Endothelial cell of umbilical vein (primary cell): ENCODE results near the gene ARHGAP42. TPM values are rescaled to one million over a fixed set of nuclear protein-coding genes. Genes with fewer than 3 reads are reported as not detected.

ENCODE experiments used
- BruUV-seq: library from RNA; stranded (reverse); fragments of 400-500 nt; replicated peaks from 2 replicates; lab custom pipeline; 2021; lab: Mats Ljungman, UMichigan
- CTCF ChIA-PET: fragments of 300-600, 350-600 bp; sonication (Branson Sonifier 250); formaldehyde crosslinking; loops from one replicate; lab custom pipeline; 2021; ENCODE audit warnings: antibody characterized with exemption, inconsistent platforms; lab: Charles Lee
- POLR2A ChIA-PET: fragments of 300-600, 350-600 bp; sonication (Branson Sonifier 250); formaldehyde crosslinking; loops from one replicate; lab custom pipeline; 2021; ENCODE audit warnings: antibody characterized with exemption, inconsistent platforms; lab: Charles Lee
- DNase-seq: peaks from one replicate; pipeline ENCODE4 v3.0.0-alpha.2; 2011; ENCODE audit warnings: low read depth, low spot score
- FAIRE-seq: peaks from 2 replicates; lab custom pipeline; 2011; peaks lifted over from hg19 to GRCh38; lab: Jason Lieb, UNC
- H2AFZ ChIP-seq: 2 replicates; pipeline ENCODE4 v1.6.0; 2012; ENCODE audit warnings: low read depth, low read length, control low read depth, inconsistent platforms
- H3K27ac ChIP-seq: 2 replicates; pipeline ENCODE4 v1.5.1; 2011; ENCODE audit warnings: low read depth, mild to moderate bottlenecking, control low read depth, low read length, moderate library complexity; ENCODE audit not compliant: insufficient read depth
- H3K27me3 ChIP-seq, 2 experiments: 2 replicates each; pipeline versions ENCODE4 v1.6.0 to v1.6.1; 2011; ENCODE audit warnings: low read length in 2 of 2, mixed read lengths in 1 of 2; ENCODE audit not compliant: control insufficient read depth in 2 of 2, insufficient read depth in 2 of 2
- H3K36me3 ChIP-seq, 2 experiments: 2 replicates in 1 of 2; 3 replicates in 1 of 2; pipeline ENCODE4 v1.5.1; 2011; ENCODE audit warnings: low read length in 2 of 2, mild to moderate bottlenecking in 1 of 2, moderate library complexity in 1 of 2; ENCODE audit not compliant: control insufficient read depth in 2 of 2, insufficient read depth in 2 of 2; ENCODE audit errors: extremely low read depth in 1 of 2
- H3K4me1 ChIP-seq: 3 replicates; pipeline ENCODE4 v1.5.1; 2011; ENCODE audit warnings: mild to moderate bottlenecking, low read length; ENCODE audit not compliant: control insufficient read depth, insufficient read depth; ENCODE audit errors: extremely low read depth
- H3K4me2 ChIP-seq: 2 replicates; pipeline ENCODE4 v1.6.1; 2011; ENCODE audit warnings: low read length, control low read depth, mixed read lengths; ENCODE audit not compliant: insufficient read depth
- H3K4me3 ChIP-seq, 3 experiments: fragments of 200-600 bp in 1 of 3; sonication (generic), shearing (Covaris generic) in 1 of 3; replicated peaks in 1 of 3; 2 replicates each; pipeline ENCODE4 v1.5.1; 2011 to 2016; ENCODE audit warnings: control low read depth in 3 of 3, low read length in 3 of 3, mild to moderate bottlenecking in 2 of 3, inconsistent platforms in 1 of 3, low read depth in 1 of 3, moderate library complexity in 1 of 3; ENCODE audit not compliant: insufficient read depth in 1 of 3
- H3K79me2 ChIP-seq: 2 replicates; pipeline ENCODE4 v1.6.0; 2012; ENCODE audit warnings: low read length, inconsistent platforms; ENCODE audit not compliant: control insufficient read depth, insufficient read depth
- H3K9ac ChIP-seq: replicated peaks from 2 replicates; pipeline ENCODE3; 2011; ENCODE audit warnings: low read length, control low read depth; ENCODE audit not compliant: insufficient read depth; ENCODE audit errors: extremely low read depth
- H3K9me1 ChIP-seq: replicated peaks from 3 replicates; pipeline ENCODE4 v1.6.0; 2011; ENCODE audit warnings: mild to moderate bottlenecking, low read length; ENCODE audit not compliant: control insufficient read depth, insufficient read depth; ENCODE audit errors: extremely low read depth
- H3K9me3 ChIP-seq: replicated peaks from 2 replicates; pipeline ENCODE4 v1.5.1; 2012; ENCODE audit warnings: low read length, inconsistent platforms; ENCODE audit not compliant: control insufficient read depth, insufficient read depth
- H4K20me1 ChIP-seq: replicated peaks from 2 replicates; pipeline ENCODE3; 2011; ENCODE audit warnings: mild to moderate bottlenecking, low read length; ENCODE audit not compliant: control insufficient read depth, insufficient read depth; ENCODE audit errors: extremely low read depth
- EZH2 ChIP-seq: IDR thresholded peaks from 2 replicates; pipeline ENCODE4 v1.6.1; 2012; ENCODE audit warnings: borderline replicate concordance, low read depth, mild to moderate bottlenecking, moderate library complexity, low read length, inconsistent platforms; ENCODE audit not compliant: severe bottlenecking
- FOS ChIP-seq: IDR thresholded peaks from 2 replicates; pipeline ENCODE4 v1.6.1; 2011; ENCODE audit warnings: mild to moderate bottlenecking, low read length, moderate library complexity, borderline replicate concordance; ENCODE audit not compliant: insufficient read depth
- GATA2 ChIP-seq: IDR thresholded peaks from 2 replicates; pipeline ENCODE4 v1.7.0; 2011; ENCODE audit warnings: low read depth, mild to moderate bottlenecking, moderate library complexity, mixed read lengths, low read length; ENCODE audit not compliant: insufficient read length, insufficient read depth
- JUN ChIP-seq: IDR thresholded peaks from 2 replicates; pipeline ENCODE4 v1.6.1; 2011; ENCODE audit warnings: borderline replicate concordance, low read depth; ENCODE audit not compliant: insufficient read length, insufficient read depth
- MYC ChIP-seq: IDR thresholded peaks from one replicate; pipeline ENCODE4 v1.6.1; 2011; ENCODE audit warnings: mild to moderate bottlenecking, low read depth, low read length
- POLR2A ChIP-seq: IDR thresholded peaks from 2 replicates; pipeline ENCODE4 v1.6.1; 2012; ENCODE audit warnings: low read depth, mild to moderate bottlenecking, control low read depth, low read length
- POLR2AphosphoS5 ChIP-seq: IDR thresholded peaks from 2 replicates; pipeline ENCODE4 v1.6.1; 2012; ENCODE audit warnings: low read depth, mild to moderate bottlenecking, control low read depth, low read length, moderate library complexity; ENCODE audit not compliant: insufficient read depth
- dilution Hi-C: fragments of 300-500 bp; cut with MboI; formaldehyde crosslinking; loops from one replicate; pipeline ENCODE4 v1.15.0; 2019; ENCODE audit warnings: low sequenced_read_pairs; ENCODE audit not compliant: extremely low pct_ligation_motif_present
- intact Hi-C: fragments of 100-400 bp; cut with micrococcal nuclease; formaldehyde crosslinking; loops from one replicate; pipeline ENCODE4 v1.10.0; 2022
- polyA plus RNA-seq, 4 experiments: library from polyadenylated mRNA; depleted of rRNA in 3 of 4; stranded (reverse) in 3 of 4; unstranded in 1 of 4; fragments of >200 nt; gene quantifications; 2 replicates each; pipeline versions ENCODE4 v1.2.1 to v1.2.3, GENCODE V29; 2011 to 2012; ENCODE audit warnings: missing spikeins in 1 of 4
- total RNA-seq: library from RNA; stranded (reverse); gene quantifications from 2 replicates; pipeline ENCODE4 v1.2.3, GENCODE V29; 2021
- TF ChIP-seq, protein P1 (sequence below), 2 donors: IDR thresholded peaks; 1 replicate in 1 of 2; 2 replicates in 1 of 2; pipeline ENCODE4 v1.5.1; 2011; ENCODE audit warnings: low read length in 2 of 2, mild to moderate bottlenecking in 2 of 2, moderate library complexity in 2 of 2, control low read depth in 1 of 2, inconsistent platforms in 1 of 2, low read depth in 1 of 2; ENCODE audit not compliant: insufficient read depth in 1 of 2; ENCODE audit errors: extremely low read depth in 1 of 2
- TF ChIP-seq, protein P2 (sequence below): IDR thresholded peaks from 2 replicates; pipeline ENCODE4 v1.6.1; 2011; ENCODE audit not compliant: insufficient read depth, insufficient read length

The ARHGAP42 gene
- total and polyA plus RNA-seq, 2 donors (not counting 3 experiments of a cell fraction or from before 2014, with no cell fraction given) = 1.8 to 2.4 TPM

- TF ChIP-seq, protein P1, sequence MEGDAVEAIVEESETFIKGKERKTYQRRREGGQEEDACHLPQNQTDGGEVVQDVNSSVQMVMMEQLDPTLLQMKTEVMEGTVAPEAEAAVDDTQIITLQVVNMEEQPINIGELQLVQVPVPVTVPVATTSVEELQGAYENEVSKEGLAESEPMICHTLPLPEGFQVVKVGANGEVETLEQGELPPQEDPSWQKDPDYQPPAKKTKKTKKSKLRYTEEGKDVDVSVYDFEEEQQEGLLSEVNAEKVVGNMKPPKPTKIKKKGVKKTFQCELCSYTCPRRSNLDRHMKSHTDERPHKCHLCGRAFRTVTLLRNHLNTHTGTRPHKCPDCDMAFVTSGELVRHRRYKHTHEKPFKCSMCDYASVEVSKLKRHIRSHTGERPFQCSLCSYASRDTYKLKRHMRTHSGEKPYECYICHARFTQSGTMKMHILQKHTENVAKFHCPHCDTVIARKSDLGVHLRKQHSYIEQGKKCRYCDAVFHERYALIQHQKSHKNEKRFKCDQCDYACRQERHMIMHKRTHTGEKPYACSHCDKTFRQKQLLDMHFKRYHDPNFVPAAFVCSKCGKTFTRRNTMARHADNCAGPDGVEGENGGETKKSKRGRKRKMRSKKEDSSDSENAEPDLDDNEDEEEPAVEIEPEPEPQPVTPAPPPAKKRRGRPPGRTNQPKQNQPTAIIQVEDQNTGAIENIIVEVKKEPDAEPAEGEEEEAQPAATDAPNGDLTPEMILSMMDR (IDR thresholded peaks at IDR 0.05; ENCODE audit: extremely low read depth in 1 of 2, insufficient read depth in 1 of 2, low read depth in 1 of 2, low read length in 2 of 2) = no peak
- TF ChIP-seq GATA2 (no peak), POLR2AphosphoS5 (no peak), EZH2 (no peak), FOS (no peak), JUN (no peak), POLR2A (no peak), MYC (no peak)
- TF ChIP-seq, protein P2, sequence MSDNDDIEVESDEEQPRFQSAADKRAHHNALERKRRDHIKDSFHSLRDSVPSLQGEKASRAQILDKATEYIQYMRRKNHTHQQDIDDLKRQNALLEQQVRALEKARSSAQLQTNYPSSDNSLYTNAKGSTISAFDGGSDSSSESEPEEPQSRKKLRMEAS = no peak
- ChIA-PET CTCF (no interaction called here), POLR2A (no interaction called here)
- Histone ChIP-seq H3K27me3 (no peaks in the 10 kb centered on the region), H3K9me3 (no peaks in the 10 kb centered on the region), H4K20me1 (no peaks in the 10 kb centered on the region), H3K4me1 (peaks cover 13% of the 10 kb centered on the region), H3K4me2 (no peak overlapping the region), H3K27ac (no peak overlapping the region), H3K79me2 (no peaks in the 10 kb centered on the region), H3K9ac (no peak overlapping the region), H3K4me3 (no peak overlapping the region), H3K36me3 (no peaks in the 10 kb centered on the region), H2AFZ (no peak overlapping the region), H3K9me1 (no peaks in the 10 kb centered on the region)
- DNase-seq (no peak), FAIRE-seq (no peak)
- dilution Hi-C loops = no loop called here
- intact Hi-C loops = no loop called here
- no TSS peak for BruUV-seq
Measured at GRCh38 chr11:100961633-100962032, 274.5 kb downstream of the ARHGAP42 start.
